Psoas muscle (tissue), 8 donors: Measurements from ENCODE around the gene IGF1. TPM values are rescaled to one million over a fixed set of nuclear protein-coding genes. Genes with fewer than 3 reads are reported as not detected.

ENCODE experiments used
- ATAC-seq, 4 donors: fragments of 200-7000 bp; cut with Tn5 transposase; one replicate each; pipeline ENCODE4 v1.9.1; 2020; ENCODE audit warnings: moderate library complexity in 3 of 4, mild to moderate bottlenecking in 2 of 4
- DNase-seq, 2 donors: peaks; one replicate each; pipeline ENCODE4 v3.0.0-alpha.2; 2020
- H3K27ac ChIP-seq: fragments of 200-600 bp; one replicate; pipeline ENCODE4 v1.8.0; 2022
- H3K27me3 ChIP-seq, 3 donors: fragments of 200-600 bp in 1 of 3; one replicate each; pipeline versions ENCODE4 v1.6.1 to v1.8.0; 2013 to 2022; ENCODE audit warnings: low read length in 2 of 3, mild to moderate bottlenecking in 2 of 3, moderate library complexity in 1 of 3; ENCODE audit not compliant: insufficient read depth in 3 of 3
- H3K36me3 ChIP-seq, 2 donors: fragments of 200-600 bp in 1 of 2; one replicate each; pipeline versions ENCODE4 v1.6.1 to v1.8.0; 2013 to 2022; ENCODE audit warnings: low read depth in 1 of 2, mild to moderate bottlenecking in 1 of 2, moderate library complexity in 1 of 2; ENCODE audit not compliant: insufficient read depth in 1 of 2
- H3K4me1 ChIP-seq: fragments of 200-600 bp; one replicate; pipeline ENCODE4 v1.8.0; 2022
- H3K4me3 ChIP-seq: fragments of 200-600 bp; one replicate; pipeline ENCODE4 v1.8.0; 2022; ENCODE audit warnings: mild to moderate bottlenecking
- H3K9me3 ChIP-seq: fragments of 200-600 bp; one replicate; pipeline ENCODE4 v1.8.0; 2022
- CTCF ChIP-seq: fragments of 200-600 bp; IDR thresholded peaks from one replicate; pipeline ENCODE4 v1.8.0; 2022; ENCODE audit warnings: antibody characterized with exemption
- WGBS, 3 donors: extraction: QIAGEN DNeasy Blood & Tissue Kit; methylation state at CpG; one replicate each; pipeline versions ENCODE4 v1.1.6 to v1.1.7; 2013; 5-methylcytosine and 5-hydroxymethylcytosine counted together
- intact Hi-C, 2 donors: fragments of 100-400 bp; cut with DNase I; formaldehyde crosslinking; loops; one replicate each; pipeline versions ENCODE4 v1.11.0 to v1.14.2; 2022
- polyA plus RNA-seq, 3 donors: library from polyadenylated mRNA; stranded (reverse); fragments of 200-250 nt; gene quantifications; one replicate each; pipeline ENCODE4 v1.2.3, GENCODE V29; 2013
- total RNA-seq, 4 donors: library from RNA; stranded (reverse); fragmentation: NEBNext Ultra II Directional in 2 of 4; extraction: Animal tissue kit (Norgen Biotek cat#: 25700) in 2 of 4; gene quantifications; one replicate each; pipeline versions ENCODE4 v1.2.1 to v1.2.4, GENCODE V29; 2021 to 2023
- donor health status: healthy with polysubstance abuse.
- donor health status: DM: no; HTN: no; CAD: no; lungs with moderate emphysema.
- donor health status: Bipolar disorder and iron deficiency.
- donor health status: healthy.
- donor health status: DM: yes; HTN: yes; CAD: no.
- donor health status: DM: no; HTN: no; CAD: no.
- donor health status: DM: no; HTN: no; CAD: no.
- donor health status: DM: yes; HTN: yes; CAD: no.

Gene IGF1
- total and polyA plus RNA-seq, 7 donors, result 5.3 to 30.2 (median 18.7) TPM

GRCh38 chr12:102379346-102380162 lies 100.8 kb downstream of the IGF1 start:
- TF ChIP-seq CTCF, result no peak
- Histone ChIP-seq H3K27ac (no peak overlapping the region), H3K27me3 (no peaks in the 10 kb centered on the region), H3K36me3 (no peaks in the 10 kb centered on the region), H3K4me1 (no peaks in the 10 kb centered on the region), H3K4me3 (no peak overlapping the region), H3K9me3 (peaks cover 6% of the 10 kb centered on the region)
- no peak for DNase-seq
- intact Hi-C loops, result no loop called here
- WGBS, 3 donors, result 31 to 50% (median 36%) methylated on average over 3 of the region's 3 CpGs
- ATAC-seq, result no peak

DNA sequence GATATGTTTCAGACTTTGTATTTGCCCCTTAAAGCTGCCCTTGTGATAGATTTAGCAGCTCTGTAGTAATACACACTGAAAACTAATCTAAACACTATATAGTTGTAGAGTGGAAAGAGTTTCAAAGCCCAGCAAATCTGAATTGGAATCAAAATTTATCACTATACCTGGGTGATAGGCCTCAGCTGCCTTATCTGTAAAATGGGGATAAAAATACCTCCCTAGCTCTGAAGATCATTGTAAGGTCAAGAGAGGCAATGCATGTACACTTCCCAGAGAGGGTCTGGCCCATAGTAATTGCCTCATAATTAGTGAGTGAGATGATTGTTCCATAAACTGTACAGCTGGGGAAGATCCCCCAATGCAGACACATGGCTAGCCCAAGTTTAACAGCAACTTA lies 103.6 kb downstream of the IGF1 start:
- H3K4me3 ChIP-seq, result no peak overlapping the region
- H3K4me1 ChIP-seq, result no peaks in the 10 kb centered on the region
- no peaks in the 10 kb centered on the region for H3K27me3 ChIP-seq
- TF ChIP-seq CTCF, result no peak
- DNase-seq (no peak), ATAC-seq (no peak)
- intact Hi-C loops, result no loop called here
- no peaks in the 10 kb centered on the region for H3K36me3 ChIP-seq
- H3K27ac ChIP-seq, result peak overlapping the region; percentile 67
- H3K9me3 ChIP-seq, result no peaks in the 10 kb centered on the region

DNA sequence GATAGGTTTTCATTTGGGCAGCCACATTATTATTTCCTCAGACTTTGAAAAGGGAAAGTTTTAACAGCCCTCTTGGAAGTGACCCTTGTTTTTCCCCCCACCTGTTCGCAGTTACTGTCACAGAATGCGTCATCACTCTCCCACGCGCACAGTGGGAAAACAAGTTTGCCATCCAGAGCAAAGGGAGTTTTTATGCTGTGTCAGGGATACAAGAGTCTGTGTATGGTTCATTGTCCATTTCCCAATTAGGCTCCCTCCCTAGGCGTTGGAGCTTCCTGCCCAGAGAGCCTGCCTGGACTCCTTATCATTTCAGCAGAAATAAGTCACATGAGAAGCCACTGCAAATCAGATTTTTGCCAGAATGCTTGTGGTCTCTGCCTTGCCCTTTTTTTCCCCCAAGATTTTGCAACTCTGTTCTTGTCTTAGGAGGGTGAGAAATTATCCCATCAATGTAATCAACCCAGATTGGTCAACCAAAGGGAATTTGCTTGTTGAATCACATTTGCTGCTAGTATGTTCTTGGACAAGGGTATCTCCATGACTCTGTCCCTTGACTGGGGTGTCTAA lies 104.1 kb downstream of the IGF1 start:
- DNase-seq, result peak in 1 of 2 donors; percentile 14
- H3K4me3 ChIP-seq, result no peak overlapping the region
- no peak for TF ChIP-seq CTCF
- peak overlapping the region; percentile 67 for H3K27ac ChIP-seq
- peak; percentile 91 to 96 (median 92) for ATAC-seq
- WGBS, 3 donors, result 32 to 46% (median 46%) methylated on average over 5 of the region's 5 CpGs
- no peaks in the 10 kb centered on the region for H3K27me3 ChIP-seq
- H3K9me3 ChIP-seq, result no peaks in the 10 kb centered on the region
- intact Hi-C loops, result no loop called here
- no peaks in the 10 kb centered on the region for H3K4me1 ChIP-seq
- H3K36me3 ChIP-seq, result no peaks in the 10 kb centered on the region

- no peak for TF ChIP-seq CTCF
- intact Hi-C loops, result no loop called here
- Histone ChIP-seq H3K27me3 (no peaks in the 10 kb centered on the region), H3K9me3 (no peaks in the 10 kb centered on the region), H3K27ac (no peak overlapping the region), H3K4me1 (peaks cover 7% of the 10 kb centered on the region), H3K36me3 (no peaks in the 10 kb centered on the region), H3K4me3 (no peak overlapping the region)
- WGBS, 3 donors, result 74 to 93% (median 74%) methylated on average over 1 of the region's 1 CpG
- ATAC-seq (no peak), DNase-seq (no peak)
Measured at GRCh38 chr12:102374190-102374589, 106.2 kb downstream of the IGF1 start.
